GM23248 (cell line): ENCODE measurements around the gene GDF7. TPM values are rescaled to one million over a fixed set of nuclear protein-coding genes. Genes with fewer than 3 reads are reported as not detected.

ENCODE experiments used
- DNase-seq: peaks from one replicate; pipeline ENCODE4 v3.0.0-alpha.2; 2015
- H2AFZ ChIP-seq: fragments of 200-600 bp; sonication (generic); 2 replicates; pipeline ENCODE4 v1.6.1; 2016; ENCODE audit warnings: antibody characterized with exemption
- H3F3A ChIP-seq: fragments of 200-600 bp; sonication (generic); 2 replicates; pipeline ENCODE4 v1.6.1; 2016; ENCODE audit warnings: mild to moderate bottlenecking, antibody characterized with exemption, mixed run types; ENCODE audit not compliant: insufficient read depth
- H3K27ac ChIP-seq: fragments of 200-600 bp; sonication (generic); 2 replicates; pipeline ENCODE4 v1.5.1; 2016; ENCODE audit warnings: mild to moderate bottlenecking
- H3K27me3 ChIP-seq: fragments of 200-600 bp; sonication (generic); replicated peaks from 2 replicates; pipeline ENCODE4 v1.6.1; 2016; ENCODE audit warnings: mild to moderate bottlenecking; ENCODE audit not compliant: insufficient read depth
- H3K36me3 ChIP-seq: fragments of 200-600 bp; sonication (generic); 2 replicates; pipeline ENCODE4 v1.6.1; 2016; ENCODE audit warnings: low read depth, mild to moderate bottlenecking
- H3K4me1 ChIP-seq: fragments of 200-600 bp; sonication (generic); 2 replicates; pipeline ENCODE4 v1.6.1; 2016; ENCODE audit warnings: mild to moderate bottlenecking; ENCODE audit not compliant: insufficient read depth
- H3K4me2 ChIP-seq: fragments of 200-600 bp; sonication (generic); one replicate; pipeline ENCODE4 v1.6.1; 2016; ENCODE audit warnings: mild to moderate bottlenecking; ENCODE audit not compliant: unreplicated experiment
- H3K4me3 ChIP-seq: fragments of 200-600 bp; sonication (generic); 2 replicates; pipeline ENCODE4 v1.5.1; 2016; ENCODE audit warnings: mild to moderate bottlenecking
- H3K79me2 ChIP-seq: fragments of 200-600 bp; sonication (generic); 2 replicates; pipeline ENCODE4 v1.6.1; 2016; ENCODE audit warnings: mild to moderate bottlenecking; ENCODE audit not compliant: insufficient read depth
- H3K9ac ChIP-seq: fragments of 200-600 bp; sonication (generic); 2 replicates; pipeline ENCODE4 v1.6.1; 2016; ENCODE audit warnings: mild to moderate bottlenecking
- H3K9me2 ChIP-seq: fragments of 200-600 bp; sonication (generic); 2 replicates; pipeline ENCODE4 v1.6.1; 2016; ENCODE audit warnings: mixed run types, mild to moderate bottlenecking, moderate library complexity; ENCODE audit not compliant: insufficient read depth
- H3K9me3 ChIP-seq: fragments of 200-600 bp; sonication (generic); one replicate; pipeline ENCODE4 v1.6.1; 2017; ENCODE audit warnings: low read depth
- H4K20me1 ChIP-seq: fragments of 200-600 bp; sonication (generic); 2 replicates; pipeline ENCODE4 v1.6.0; 2016; ENCODE audit not compliant: insufficient read depth
- EZH2 ChIP-seq: fragments of 200-600 bp; sonication (generic); IDR thresholded peaks from 2 replicates; pipeline ENCODE4 v1.6.1; 2018; ENCODE audit warnings: antibody characterized with exemption, mild to moderate bottlenecking; ENCODE audit not compliant: insufficient read depth, poor library complexity, severe bottlenecking
- EZH2phosphoT487 ChIP-seq: fragments of 200-600 bp; sonication (generic); IDR thresholded peaks from 2 replicates; pipeline ENCODE4 v1.6.1; 2018; ENCODE audit warnings: antibody characterized with exemption, moderate library complexity, mild to moderate bottlenecking, low read depth; ENCODE audit not compliant: insufficient read depth
- WGBS, 2 experiments: methylation state at CpG; one replicate each; pipeline ENCODE4 v1.1.6; 2015 to 2017; ENCODE audit warnings: low lambda C conversion rate in 2 of 2, low coverage in 1 of 2; ENCODE audit errors: missing lambda C conversion rate in 2 of 2; 5-methylcytosine and 5-hydroxymethylcytosine counted together
- in situ Hi-C: fragments of 300-500 bp; cut with MboI; formaldehyde crosslinking; loops from 2 replicates; pipeline ENCODE4 v1.15.0; 2020
- polyA plus RNA-seq: library from polyadenylated mRNA; unstranded; fragments of >200 nt; fragmentation: Nextera tagmentation; extraction: Ambion mirVana; gene quantifications from 2 replicates; pipeline ENCODE4 v1.2.1, GENCODE V29; 2016
- total RNA-seq: library from RNA; depleted of rRNA; stranded (reverse); fragments of >200 nt; shearing (Covaris generic); gene quantifications from 2 replicates; pipeline ENCODE4 v1.2.3, GENCODE V29; 2014

GDF7 gene
- total and polyA plus RNA-seq, 2 experiments from 2014 or later, result 0.03 TPM; not detected in 1

GRCh38 chr2:20680744-20681375, 13.9 kb downstream of the GDF7 start:
- no peak overlapping the region for H3K4me2 ChIP-seq
- H3K9me2 ChIP-seq, result no peaks in the 10 kb centered on the region
- no peaks in the 10 kb centered on the region for H3K9me3 ChIP-seq
- no peaks in the 10 kb centered on the region for H3K4me1 ChIP-seq
- H3F3A ChIP-seq, result no peaks in the 10 kb centered on the region
- TF ChIP-seq EZH2 (no peak), EZH2phosphoT487 (no peak)
- DNase-seq, result no peak
- WGBS, 2 experiments, result 84 to 86% methylated on average over 10 of the region's 10 CpGs
- H3K36me3 ChIP-seq, result no peaks in the 10 kb centered on the region
- H2AFZ ChIP-seq, result no peak overlapping the region
- no peak overlapping the region for H3K27ac ChIP-seq
- no peaks in the 10 kb centered on the region for H3K79me2 ChIP-seq
- in situ Hi-C loops, result no loop called here
- no peaks in the 10 kb centered on the region for H3K27me3 ChIP-seq
- no peak overlapping the region for H3K4me3 ChIP-seq
- H4K20me1 ChIP-seq, result no peaks in the 10 kb centered on the region
- no peak overlapping the region for H3K9ac ChIP-seq

GRCh38 chr2:20682167-20682920, 15.4 kb downstream of the GDF7 start:
- DNase-seq, result peak; percentile 31
- TF ChIP-seq EZH2 (no peak), EZH2phosphoT487 (no peak)
- in situ Hi-C loops, result no loop called here
- H3K9ac ChIP-seq, result no peak overlapping the region
- H3F3A ChIP-seq, result no peaks in the 10 kb centered on the region
- H4K20me1 ChIP-seq, result no peaks in the 10 kb centered on the region
- H3K4me1 ChIP-seq, result no peaks in the 10 kb centered on the region
- no peaks in the 10 kb centered on the region for H3K9me3 ChIP-seq
- no peaks in the 10 kb centered on the region for H3K27me3 ChIP-seq
- no peak overlapping the region for H3K4me2 ChIP-seq
- no peaks in the 10 kb centered on the region for H3K79me2 ChIP-seq
- 91 to 95% methylated on average over 7 of the region's 7 CpGs for WGBS, 2 experiments
- no peak overlapping the region for H3K27ac ChIP-seq
- H3K4me3 ChIP-seq, result no peak overlapping the region
- no peak overlapping the region for H2AFZ ChIP-seq
- no peaks in the 10 kb centered on the region for H3K36me3 ChIP-seq
- H3K9me2 ChIP-seq, result no peaks in the 10 kb centered on the region

GRCh38 chr2:20684581-20685063, 17.7 kb downstream of the GDF7 start:
- in situ Hi-C loops, result no loop called here
- no peak overlapping the region for H3K9ac ChIP-seq
- H3K9me3 ChIP-seq, result no peaks in the 10 kb centered on the region
- H3K79me2 ChIP-seq, result no peaks in the 10 kb centered on the region
- no peaks in the 10 kb centered on the region for H3K4me1 ChIP-seq
- H3K9me2 ChIP-seq, result no peaks in the 10 kb centered on the region
- no peak overlapping the region for H3K4me3 ChIP-seq
- no peak for DNase-seq
- no peaks in the 10 kb centered on the region for H3F3A ChIP-seq
- no peak overlapping the region for H2AFZ ChIP-seq
- no peak overlapping the region for H3K4me2 ChIP-seq
- TF ChIP-seq EZH2phosphoT487 (no peak), EZH2 (no peak)
- H3K27ac ChIP-seq, result no peak overlapping the region
- no peaks in the 10 kb centered on the region for H4K20me1 ChIP-seq
- H3K27me3 ChIP-seq, result no peaks in the 10 kb centered on the region
- whole genome bisulfite sequencing, 2 experiments, result 96% methylated on average over 6 of the region's 6 CpGs
- H3K36me3 ChIP-seq, result no peaks in the 10 kb centered on the region

- in situ Hi-C loops, result no loop called here
- no peak overlapping the region for H2AFZ ChIP-seq
- TF ChIP-seq EZH2phosphoT487 (no peak), EZH2 (no peak)
- H3K4me3 ChIP-seq, result no peak overlapping the region
- H3K4me2 ChIP-seq, result no peak overlapping the region
- H3K27ac ChIP-seq, result no peak overlapping the region
- DNase-seq, result peak; percentile 10
- H3K4me1 ChIP-seq, result no peaks in the 10 kb centered on the region
- no peaks in the 10 kb centered on the region for H3K27me3 ChIP-seq
- H3K79me2 ChIP-seq, result no peaks in the 10 kb centered on the region
- H3K9me2 ChIP-seq, result no peaks in the 10 kb centered on the region
- no peaks in the 10 kb centered on the region for H3K9me3 ChIP-seq
- H4K20me1 ChIP-seq, result no peaks in the 10 kb centered on the region
- WGBS, 2 experiments, result 84 to 91% methylated on average over 4 of the region's 4 CpGs
- H3F3A ChIP-seq, result no peaks in the 10 kb centered on the region
- H3K9ac ChIP-seq, result no peak overlapping the region
- H3K36me3 ChIP-seq, result no peaks in the 10 kb centered on the region
These were observed 20.4 kb downstream of the GDF7 start for GRCh38 chr2:20687260-20687832.
